ENCODE results near the gene TGM5. TPM values are rescaled to one million over a fixed set of nuclear protein-coding genes. Genes with fewer than 3 reads are reported as not detected.

Gene TGM5
- total and polyA plus RNA-seq, 12 donors = 0.13 to 0.14 (median 0.14) TPM; not detected in 9

- TF ChIP-seq POLR2A (IDR thresholded peaks at IDR 0.05) (no peak), CTCF (IDR thresholded peaks at IDR 0.05) (no peak)
- no peak overlapping the region for H3K4me3 ChIP-seq
- no peaks in the 10 kb centered on the region for H3K27me3 ChIP-seq
- H3K36me3 ChIP-seq (replicated peaks in 1 of 2) = no peaks in the 10 kb centered on the region
- no peaks in the 10 kb centered on the region for H3K9me3 ChIP-seq (replicated peaks in 1 of 3)
- intact Hi-C loops (cut with DNase I) = no loop called here
- WGBS, 4 donors = 78 to 89% (median 85%) methylated on average over 11 of the region's 11 CpGs
- no peaks in the 10 kb centered on the region for H3K4me1 ChIP-seq (replicated peaks in 1 of 2)
- H3K27ac ChIP-seq = no peak overlapping the region
- no peak for DNase-seq
Observed at GRCh38 chr15:43278869-43279268, 12.1 kb upstream of the TGM5 start.

- H3K4me3 ChIP-seq = no peak overlapping the region
- intact Hi-C loops (cut with DNase I) = no loop called here
- no peaks in the 10 kb centered on the region for H3K27me3 ChIP-seq
- H3K9me3 ChIP-seq (replicated peaks in 1 of 3) = no peaks in the 10 kb centered on the region
- no peaks in the 10 kb centered on the region for H3K4me1 ChIP-seq (replicated peaks in 1 of 2)
- no peak overlapping the region for H3K27ac ChIP-seq
- TF ChIP-seq CTCF (IDR thresholded peaks at IDR 0.05) = no peak
- TF ChIP-seq POLR2A (IDR thresholded peaks at IDR 0.05) = no peak
- H3K36me3 ChIP-seq (replicated peaks in 1 of 2) = no peaks in the 10 kb centered on the region
- WGBS, 4 donors = 67 to 88% (median 74%) methylated on average over 4 of the region's 4 CpGs
- DNase-seq = peak in 1 of 7 donors; percentile 28
Observed at GRCh38 chr15:43277901-43278300, 11.2 kb upstream of the TGM5 start.

GRCh38 chr15:43277231-43277823 lies 10.6 kb upstream of the TGM5 start:
- no peak overlapping the region for H3K4me3 ChIP-seq
- H3K36me3 ChIP-seq (replicated peaks in 1 of 2) = no peaks in the 10 kb centered on the region
- H3K9me3 ChIP-seq (replicated peaks in 1 of 3) = no peaks in the 10 kb centered on the region
- intact Hi-C loops (cut with DNase I) = no loop called here
- 72 to 80% (median 76%) methylated on average over 9 to 10 of the region's 10 CpGs for WGBS, 4 donors
- TF ChIP-seq POLR2A (IDR thresholded peaks at IDR 0.05) = no peak
- no peak for TF ChIP-seq CTCF (IDR thresholded peaks at IDR 0.05)
- no peak overlapping the region for H3K27ac ChIP-seq
- H3K4me1 ChIP-seq (replicated peaks in 1 of 2) = no peaks in the 10 kb centered on the region
- DNase-seq = peak in 1 of 7 donors; percentile 38
- H3K27me3 ChIP-seq = no peaks in the 10 kb centered on the region

GRCh38 chr15:43276563-43277200 lies 10.0 kb upstream of the TGM5 start:
- WGBS, 4 donors = 74 to 85% (median 75%) methylated on average over 8 to 12 of the region's 12 CpGs
- Histone ChIP-seq H3K9me3 (replicated peaks in 1 of 3) (peaks cover 0 to 2% (median 0%) of the 10 kb centered on the region in 3 donors), H3K4me1 (replicated peaks in 1 of 2) (no peaks in the 10 kb centered on the region), H3K4me3 (no peak overlapping the region), H3K27me3 (no peaks in the 10 kb centered on the region), H3K27ac (no peak overlapping the region), H3K36me3 (replicated peaks in 1 of 2) (no peaks in the 10 kb centered on the region)
- DNase-seq = peak in 1 of 7 donors; percentile 27
- TF ChIP-seq CTCF (IDR thresholded peaks at IDR 0.05) (no peak), POLR2A (IDR thresholded peaks at IDR 0.05) (no peak)
- intact Hi-C loops (cut with DNase I) = no loop called here

Data from adrenal gland (tissue), 12 donors.